Ovary (tissue), 9 donors: ENCODE results near the gene SEMA4D. TPM values are rescaled to one million over a fixed set of nuclear protein-coding genes. Genes with fewer than 3 reads are reported as not detected.

Experiments
- DNase-seq, 5 donors: peaks; one replicate each; pipeline ENCODE4 v3.0.0-alpha.2; 2019 to 2020
- H3K27ac ChIP-seq, 2 donors: fragments of 200-600 bp; one replicate each; pipeline versions ENCODE4 v1.5.1 to v1.8.0; 2019 to 2022
- H3K27me3 ChIP-seq: fragments of 200-600 bp; one replicate; pipeline ENCODE4 v1.8.0; 2022
- H3K36me3 ChIP-seq: fragments of 200-600 bp; sonication (generic); one replicate; pipeline ENCODE4 v1.5.1; 2019
- H3K4me1 ChIP-seq: one replicate; pipeline ENCODE4 v1.8.1; 2013; ENCODE audit warnings: mild to moderate bottlenecking, moderate library complexity; ENCODE audit not compliant: insufficient read depth
- H3K4me3 ChIP-seq: fragments of 200-600 bp; sonication (generic); one replicate; pipeline ENCODE4 v1.5.1; 2017
- H3K9me3 ChIP-seq, 2 donors: fragments of 200-600 bp in 1 of 2; sonication (generic) in 1 of 2; one replicate each; pipeline versions ENCODE4 v1.5.1 to v1.8.1; 2013 to 2019; ENCODE audit warnings: mild to moderate bottlenecking in 1 of 2, moderate library complexity in 1 of 2
- EP300 ChIP-seq: sonication (generic); formaldehyde crosslinking; IDR thresholded peaks from one replicate; pipeline ENCODE4 v1.6.1; 2017; ENCODE audit warnings: antibody characterized with exemption
- POLR2A ChIP-seq: fragments of 450-650 bp; IDR thresholded peaks from one replicate; pipeline ENCODE4 v1.6.1; 2017; ENCODE audit warnings: antibody characterized with exemption, mild to moderate bottlenecking, moderate library complexity
- WGBS, 3 donors: extraction: QIAGEN DNeasy Blood & Tissue Kit in 1 of 3; methylation state at CpG; one replicate each; pipeline versions ENCODE4 v1.1.5 to v1.1.7; 2013 to 2017; 5-methylcytosine and 5-hydroxymethylcytosine counted together
- intact Hi-C, 4 donors: fragments of 100-400 bp; cut with DNase I; formaldehyde crosslinking; loops; one replicate each; pipeline versions ENCODE4 v1.11.0 to v1.15.1; 2022 to 2023
- polyA plus RNA-seq, 2 donors: library from polyadenylated mRNA; stranded (reverse); fragments of 200-250 nt in 1 of 2; fragments of 350-450 nt in 1 of 2; fragmentation: Illumina TruSeq in 1 of 2; extraction: RNeasy Lipid Tissue Mini Kit (QIAGEN cat#74804) in 1 of 2; gene quantifications; one replicate each; pipeline ENCODE4 v1.2.3, GENCODE V29; 2013 to 2014
- total RNA-seq, 7 donors: library from RNA; depleted of rRNA in 2 of 7; stranded (reverse); fragments of >200 nt in 2 of 7; fragmentation: NEBNext Ultra II Directional in 3 of 7; extraction: Animal tissue kit (Norgen Biotek cat#: 25700) in 3 of 7; gene quantifications; one replicate each; pipeline versions ENCODE4 v1.1.0 to v1.2.4, GENCODE V29; 2016 to 2023
- TF ChIP-seq, protein P1 (sequence below), 3 donors: fragments of 450-650 bp in 2 of 3; fragments of 200-600 bp in 1 of 3; IDR thresholded peaks; one replicate each; pipeline versions ENCODE4 v1.5.1 to v1.8.0; 2016 to 2022; ENCODE audit warnings: antibody characterized with exemption in 3 of 3, mild to moderate bottlenecking in 1 of 3
- donor health status: DM: no; HTN: no; CAD: no; lungs with moderate emphysema.
- donor health status: DM: no; HTN: no; CAD: no.
- donor health status: Bipolar disorder and iron deficiency.
- donor health status: DM: yes; HTN: yes; CAD: no.
- donor health status: DM: no; HTN: no; CAD: no.
- donor health status: DM: yes; HTN: yes; CAD: no.

SEMA4D gene
- total and polyA plus RNA-seq, 9 donors = 6.0 to 27.2 (median 16.7) TPM

GRCh38 chr9:89465001-89465451, 32.9 kb downstream of the SEMA4D start:
- Histone ChIP-seq H3K4me3 (no peak overlapping the region), H3K4me1 (no peaks in the 10 kb centered on the region), H3K27ac (no peak overlapping the region), H3K27me3 (no peaks in the 10 kb centered on the region), H3K9me3 (no peaks in the 10 kb centered on the region), H3K36me3 (no peaks in the 10 kb centered on the region)
- WGBS, 3 donors = 82 to 93% (median 91%) methylated on average over 7 of the region's 7 CpGs
- intact Hi-C loops = no loop called here
- no peak for DNase-seq
- no peak for TF ChIP-seq POLR2A
- TF ChIP-seq, protein P1, sequence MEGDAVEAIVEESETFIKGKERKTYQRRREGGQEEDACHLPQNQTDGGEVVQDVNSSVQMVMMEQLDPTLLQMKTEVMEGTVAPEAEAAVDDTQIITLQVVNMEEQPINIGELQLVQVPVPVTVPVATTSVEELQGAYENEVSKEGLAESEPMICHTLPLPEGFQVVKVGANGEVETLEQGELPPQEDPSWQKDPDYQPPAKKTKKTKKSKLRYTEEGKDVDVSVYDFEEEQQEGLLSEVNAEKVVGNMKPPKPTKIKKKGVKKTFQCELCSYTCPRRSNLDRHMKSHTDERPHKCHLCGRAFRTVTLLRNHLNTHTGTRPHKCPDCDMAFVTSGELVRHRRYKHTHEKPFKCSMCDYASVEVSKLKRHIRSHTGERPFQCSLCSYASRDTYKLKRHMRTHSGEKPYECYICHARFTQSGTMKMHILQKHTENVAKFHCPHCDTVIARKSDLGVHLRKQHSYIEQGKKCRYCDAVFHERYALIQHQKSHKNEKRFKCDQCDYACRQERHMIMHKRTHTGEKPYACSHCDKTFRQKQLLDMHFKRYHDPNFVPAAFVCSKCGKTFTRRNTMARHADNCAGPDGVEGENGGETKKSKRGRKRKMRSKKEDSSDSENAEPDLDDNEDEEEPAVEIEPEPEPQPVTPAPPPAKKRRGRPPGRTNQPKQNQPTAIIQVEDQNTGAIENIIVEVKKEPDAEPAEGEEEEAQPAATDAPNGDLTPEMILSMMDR (IDR thresholded peaks at IDR 0.05) = no peak
- TF ChIP-seq EP300 = no peak

DNA sequence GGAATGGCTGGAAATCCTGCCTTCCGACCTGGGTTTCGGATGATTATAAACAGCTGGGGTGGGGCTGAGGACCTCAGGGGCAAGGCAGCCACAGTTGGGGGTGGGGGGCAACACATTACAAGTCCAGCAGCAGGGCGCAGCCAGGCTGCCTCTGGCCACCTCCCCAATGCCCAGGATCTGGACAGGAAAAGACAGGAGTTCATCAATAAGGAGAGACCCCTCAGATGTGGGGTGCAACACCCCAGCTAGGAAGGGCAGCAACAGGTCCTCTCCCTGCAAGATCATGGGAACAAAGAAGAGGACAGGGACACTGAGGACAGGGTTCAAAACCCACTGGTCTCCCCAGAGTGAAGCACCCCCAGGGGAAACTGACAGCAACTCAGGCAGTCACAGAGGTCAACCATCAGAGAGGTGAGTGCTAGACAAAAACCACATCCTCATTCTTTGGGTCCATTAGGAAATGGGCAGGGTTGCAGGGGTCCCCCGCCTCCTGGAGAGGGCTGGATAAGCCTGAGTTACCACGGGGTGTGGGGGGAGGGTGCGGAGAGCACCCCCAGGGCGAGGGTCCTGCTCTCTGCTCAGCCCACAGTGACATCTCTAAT, 33.5 kb downstream of the SEMA4D start:
- Histone ChIP-seq H3K27ac (no peak overlapping the region), H3K36me3 (no peaks in the 10 kb centered on the region), H3K27me3 (no peaks in the 10 kb centered on the region), H3K9me3 (no peaks in the 10 kb centered on the region), H3K4me1 (no peaks in the 10 kb centered on the region), H3K4me3 (no peak overlapping the region)
- intact Hi-C loops = loop anchor here in 1 of 4 donors (5.0 kb wide), 1 partner anchor 33 kb away; the partner anchor contains the start of gene SEMA4D
- WGBS, 3 donors = 83 to 85% (median 84%) methylated on average over 7 of the region's 7 CpGs
- no peak for DNase-seq
- no peak for TF ChIP-seq EP300

DNA sequence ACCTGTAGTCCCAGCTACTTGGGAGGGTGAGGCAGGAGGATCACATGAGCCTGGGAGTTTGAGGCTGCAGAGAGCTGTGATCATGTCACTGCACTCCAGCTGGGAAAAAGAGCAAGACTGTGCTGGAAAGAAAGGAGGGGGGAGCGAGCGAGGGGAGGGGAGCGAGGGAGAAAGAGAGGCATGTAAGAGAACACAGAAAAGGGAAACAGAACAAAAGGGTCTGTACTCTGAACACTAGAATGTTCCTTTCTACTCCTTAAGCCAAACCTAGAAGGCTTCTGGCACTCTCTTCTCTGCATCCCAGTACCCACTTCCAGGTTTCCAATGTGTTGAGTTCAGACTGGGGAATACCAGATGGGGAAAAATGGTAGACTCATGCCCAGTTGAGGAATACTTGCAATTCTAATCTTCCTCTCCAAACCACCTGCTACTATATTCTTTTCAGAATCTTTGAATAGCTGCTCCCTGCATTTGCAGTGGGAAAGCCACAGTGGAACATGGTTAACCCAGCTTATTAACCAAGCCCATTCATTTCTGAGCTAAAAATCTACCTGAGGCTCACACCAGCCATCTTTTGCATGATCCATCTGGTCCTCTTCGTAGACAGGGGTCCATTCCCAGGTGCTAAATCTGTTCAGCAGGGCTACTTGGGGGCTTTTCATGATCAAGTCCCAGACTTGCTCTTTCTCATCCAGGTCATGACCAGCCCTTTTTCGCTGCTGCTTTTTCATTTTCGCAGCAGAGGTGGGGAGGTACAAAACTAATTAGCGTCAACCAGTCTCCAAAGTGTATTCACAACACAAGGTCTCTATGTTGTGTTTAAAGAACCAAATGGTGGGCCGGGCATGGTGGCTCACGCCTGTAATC, 34.9 kb downstream of the SEMA4D start:
- no peak for DNase-seq
- Histone ChIP-seq H3K27ac (no peak overlapping the region), H3K36me3 (no peaks in the 10 kb centered on the region), H3K27me3 (no peaks in the 10 kb centered on the region), H3K9me3 (no peaks in the 10 kb centered on the region), H3K4me3 (no peak overlapping the region), H3K4me1 (no peaks in the 10 kb centered on the region)
- 92 to 95% (median 93%) methylated on average over 9 of the region's 9 CpGs for WGBS, 3 donors
- TF ChIP-seq POLR2A = no peak
- TF ChIP-seq, protein P1 (IDR thresholded peaks at IDR 0.05) = no peak
- TF ChIP-seq EP300 = no peak
- intact Hi-C loops = loop anchor here in 1 of 4 donors (5.0 kb wide), 1 partner anchor 34 kb away; the partner anchor contains the start of gene SEMA4D

DNA sequence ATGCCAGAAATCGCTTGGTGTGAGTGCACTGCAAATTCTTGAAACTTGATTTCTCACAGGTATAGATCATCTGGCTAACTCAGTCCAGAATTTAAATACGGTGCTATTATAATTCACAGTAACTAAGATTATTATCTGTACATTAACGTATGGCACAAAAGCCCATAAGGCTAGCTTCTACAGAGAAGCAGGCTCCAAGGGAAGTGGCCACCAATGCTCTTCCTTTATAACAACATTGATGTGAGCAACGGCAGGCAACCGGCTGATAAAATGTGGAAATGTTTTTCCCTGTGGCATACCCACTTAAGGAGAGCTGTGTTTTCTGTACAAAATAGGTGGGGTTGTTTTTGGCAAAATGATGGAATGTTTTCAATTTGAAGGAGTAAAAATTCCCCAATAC, 35.7 kb downstream of the SEMA4D start:
- TF ChIP-seq POLR2A = no peak
- TF ChIP-seq, protein P1 (IDR thresholded peaks at IDR 0.05) = no peak
- no peak for TF ChIP-seq EP300
- 60 to 65% (median 64%) methylated on average over 5 of the region's 5 CpGs for WGBS, 3 donors
- Histone ChIP-seq H3K4me1 (no peaks in the 10 kb centered on the region), H3K4me3 (no peak overlapping the region), H3K27ac (no peak overlapping the region), H3K9me3 (no peaks in the 10 kb centered on the region), H3K36me3 (no peaks in the 10 kb centered on the region), H3K27me3 (no peaks in the 10 kb centered on the region)
- intact Hi-C loops = loop anchor here in 1 of 4 donors (5.0 kb wide), 1 partner anchor 35 kb away; the partner anchor contains the start of gene SEMA4D
- no peak for DNase-seq
